CD4-positive, alpha-beta T cell treated with Interleukin-17A for 1 hour (primary cell): ENCODE results near the gene WDTC1.
"Not testable (repeated sequence)": the region's sequence is repeated elsewhere in the genome, so short reads cannot be mapped to it uniquely, and the experiment has no call there.

Experiments used
- DNase-seq: peaks from one replicate; pipeline ENCODE4 v3.0.0-alpha.2; 2020

WDTC1 gene

DNA sequence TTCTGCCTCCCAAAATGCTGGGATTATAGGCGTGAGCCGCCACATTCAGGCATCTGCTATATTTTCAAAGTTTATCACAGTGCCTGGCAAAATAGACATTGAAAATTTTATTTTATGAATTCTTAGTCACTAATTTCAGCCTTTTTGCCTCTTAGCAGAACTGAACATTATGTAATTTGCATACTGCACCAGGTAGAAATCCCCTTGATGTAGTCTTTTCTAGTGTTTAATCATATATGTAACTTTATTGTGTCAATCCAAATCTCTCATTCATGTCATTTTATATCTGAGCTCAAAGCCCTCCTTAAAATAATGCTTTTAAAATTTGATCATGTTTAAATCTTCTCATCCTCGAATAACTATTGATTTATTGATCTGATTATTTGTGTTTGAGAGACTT, 19.2 kb downstream of the WDTC1 start:
- DNase-seq, result no peak

DNA sequence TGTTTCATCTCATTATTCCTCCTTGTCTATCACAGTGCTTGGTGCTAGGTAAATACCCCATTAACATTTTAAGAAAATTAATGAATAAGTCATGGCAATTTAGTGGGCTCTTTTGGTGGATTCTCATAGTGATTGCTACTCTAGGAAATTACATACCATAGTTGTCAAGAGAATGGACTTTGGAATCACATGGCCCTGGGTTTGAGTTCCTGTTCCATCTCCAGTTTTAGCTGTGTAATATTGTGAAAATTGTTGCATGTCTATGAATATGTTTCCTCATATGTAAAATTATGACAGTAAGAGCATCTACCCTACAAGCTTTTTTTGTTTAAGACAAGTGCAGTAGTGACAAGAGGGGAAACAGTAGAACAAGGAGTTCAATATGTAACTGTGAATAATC, 20.7 kb downstream of the WDTC1 start:
- DNase-seq, result no peak

DNA sequence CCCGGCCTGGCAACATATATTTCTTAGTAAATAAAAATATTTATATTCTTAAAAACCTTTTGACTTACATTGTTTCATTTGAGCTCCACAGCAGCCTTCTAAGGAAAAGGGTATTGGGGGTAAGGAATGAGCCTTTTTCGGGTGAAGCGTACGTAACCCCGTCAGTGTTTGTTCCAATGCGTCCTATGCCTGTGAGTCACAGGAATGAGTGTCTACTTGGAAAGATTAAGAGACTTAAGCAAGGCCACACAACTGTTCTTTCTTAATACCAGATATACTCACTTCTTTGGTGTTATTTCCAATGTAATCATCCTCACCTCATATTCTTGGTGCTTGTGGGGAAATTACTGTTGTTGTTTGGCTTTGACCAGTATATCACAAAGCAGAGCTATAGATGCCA, 22.7 kb downstream of the WDTC1 start:
- DNase-seq, result no peak

DNA sequence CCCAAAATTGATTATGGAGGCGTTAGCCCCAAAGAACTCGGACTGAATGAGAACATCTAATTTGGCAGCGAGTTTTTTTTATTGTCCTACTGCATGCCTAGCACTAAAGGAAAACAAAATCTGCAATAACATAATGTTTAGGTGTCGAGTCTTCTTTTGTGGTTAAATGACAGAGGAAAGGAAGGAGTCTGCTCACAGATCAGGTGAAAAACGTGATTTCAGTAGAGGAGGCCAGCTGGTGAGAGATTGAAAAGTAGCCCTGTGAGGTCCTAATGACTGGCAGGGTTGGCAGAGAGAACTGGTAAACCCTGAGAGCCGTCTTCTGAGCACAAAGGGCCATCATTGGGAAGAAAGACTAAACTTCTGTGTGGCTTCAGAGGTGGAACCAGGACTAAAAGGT, 24.2 kb downstream of the WDTC1 start:
- no peak for DNase-seq

DNA sequence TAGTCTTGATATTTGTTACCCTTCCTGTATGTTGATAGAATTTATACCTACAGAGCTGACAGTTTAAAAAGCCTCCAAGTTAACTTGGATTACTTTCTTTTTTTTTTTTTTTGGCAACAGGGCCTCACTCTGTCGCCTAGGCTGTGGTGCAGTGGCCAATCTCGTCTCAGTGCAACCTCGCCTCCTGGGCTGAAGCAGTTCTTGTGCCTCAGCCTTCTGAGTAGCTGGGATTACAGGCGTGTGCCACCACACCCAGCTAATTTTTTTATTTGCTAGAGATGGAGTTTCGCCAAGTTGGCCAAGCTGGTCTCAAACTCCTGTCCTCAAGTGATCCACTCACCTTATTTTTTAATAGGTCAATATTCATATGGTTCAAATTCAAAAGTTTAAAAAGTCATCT, 32.7 kb downstream of the WDTC1 start:
- no peak for DNase-seq

DNA sequence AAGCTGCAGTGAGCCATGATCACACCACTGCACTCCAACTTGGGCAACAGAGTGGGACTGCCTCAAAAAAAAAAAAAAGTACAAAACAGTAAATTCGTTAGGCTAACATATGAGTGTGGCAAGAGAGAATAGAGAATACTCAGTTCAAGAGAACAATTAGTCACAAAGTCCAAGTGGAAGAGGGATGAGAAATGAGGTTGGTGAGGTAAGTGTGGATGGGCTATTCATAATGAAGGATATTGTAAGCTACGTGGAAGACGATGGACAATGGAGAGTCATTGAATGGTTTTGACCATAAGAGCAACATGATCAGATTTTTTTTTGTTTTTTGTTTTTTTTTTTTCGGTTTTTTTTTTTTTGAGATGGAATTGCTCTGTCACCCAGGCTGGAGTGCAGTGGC, 34.8 kb downstream of the WDTC1 start:
- no peak for DNase-seq

DNA sequence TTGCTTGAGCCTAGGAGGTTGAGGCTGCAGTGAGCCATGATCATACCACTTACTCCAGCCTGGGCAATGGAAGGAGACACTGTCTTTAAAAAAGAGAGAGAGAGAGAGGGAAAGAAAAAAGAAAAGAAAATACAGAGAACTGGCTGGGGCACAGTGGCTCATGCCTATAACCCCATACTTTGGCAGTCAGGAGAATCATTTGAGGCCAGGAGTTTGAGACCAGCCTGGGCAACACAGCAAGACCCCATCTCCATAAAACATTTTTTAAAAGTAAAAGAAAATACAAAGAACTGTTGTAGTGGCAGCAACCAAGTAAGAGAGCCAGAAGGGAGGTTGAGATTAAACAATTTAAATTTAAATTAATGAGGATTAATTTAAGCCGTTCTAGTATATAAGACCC, 39.8 kb downstream of the WDTC1 start:
- no peak for DNase-seq

DNA sequence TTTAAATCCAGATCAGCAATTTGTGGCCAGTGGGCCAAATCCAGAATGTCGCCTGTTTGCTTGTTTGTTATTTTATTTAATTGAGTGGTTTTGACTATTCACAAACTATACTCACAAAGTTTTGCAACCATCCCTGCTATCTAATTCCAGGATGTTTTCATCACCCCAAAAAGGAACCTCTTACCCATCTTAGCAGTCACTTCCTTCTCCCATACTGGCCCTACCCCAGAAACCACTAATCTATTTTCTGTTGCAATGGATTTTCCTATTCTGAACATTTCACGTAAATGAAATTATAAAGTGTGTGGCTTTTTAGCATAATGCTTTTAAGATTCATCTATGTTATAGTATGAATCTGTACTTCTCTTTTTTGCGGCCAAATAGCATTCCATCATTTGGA, 41.3 kb downstream of the WDTC1 start:
- no peak for DNase-seq

DNA sequence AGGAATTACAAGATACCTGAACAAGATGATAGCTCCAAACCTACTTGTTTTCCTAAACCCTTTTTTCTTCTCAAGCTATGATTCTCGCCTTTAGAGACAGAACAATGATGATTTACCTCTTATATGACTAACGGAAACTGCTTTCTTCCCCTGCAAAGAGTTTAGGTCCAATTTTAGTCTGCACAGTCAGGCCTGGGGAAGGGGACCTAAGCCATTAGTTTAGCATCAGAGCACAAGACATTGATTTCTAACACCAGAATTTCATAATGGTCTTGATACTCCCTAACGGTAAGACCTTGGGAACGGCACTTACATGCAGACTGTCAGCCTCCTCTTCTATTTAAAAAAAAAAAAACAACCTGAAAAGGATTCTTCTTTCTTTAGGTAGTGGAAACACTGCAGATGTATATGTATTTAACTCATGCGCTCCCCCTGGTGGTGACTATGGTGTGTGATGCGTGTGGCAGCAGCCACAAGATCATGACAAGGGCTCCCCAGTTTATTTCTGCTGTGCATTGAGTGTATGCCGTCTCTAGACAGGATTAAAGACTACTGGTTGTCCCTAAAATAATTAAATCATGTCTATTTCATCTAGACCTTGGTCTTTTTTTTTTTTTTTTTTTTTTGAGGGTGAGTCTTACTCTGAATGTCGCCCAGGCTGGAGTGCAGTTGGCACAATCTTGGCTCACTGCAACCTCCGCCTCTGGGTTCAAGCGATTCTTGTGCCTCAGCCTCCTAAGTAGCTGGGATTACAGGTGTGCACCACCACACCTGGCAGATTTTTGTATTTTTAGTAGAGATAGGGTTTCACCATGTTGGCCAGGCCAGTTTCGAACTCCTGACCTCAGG, 50.2 kb downstream of the WDTC1 start:
- peak; percentile 88 for DNase-seq

DNA sequence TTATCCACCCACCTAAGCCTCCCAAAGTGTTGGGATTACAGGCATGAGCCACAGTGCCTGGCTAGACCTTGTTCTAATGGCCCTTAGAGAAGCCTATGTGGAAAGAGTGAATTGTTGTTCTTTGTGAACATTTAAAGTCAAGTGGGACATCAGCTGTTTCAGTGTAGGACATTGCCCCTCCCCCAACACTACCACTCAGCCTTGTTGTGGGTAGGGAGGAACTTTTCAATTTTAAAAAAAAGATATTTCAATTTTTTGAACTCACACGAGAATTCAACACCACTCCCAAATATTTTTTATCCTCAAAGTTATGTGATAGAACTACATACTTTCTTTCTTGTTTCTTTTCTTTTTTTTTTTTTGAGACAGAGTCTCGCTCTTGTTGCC, 50.8 kb downstream of the WDTC1 start:
- DNase-seq, result no peak

DNA sequence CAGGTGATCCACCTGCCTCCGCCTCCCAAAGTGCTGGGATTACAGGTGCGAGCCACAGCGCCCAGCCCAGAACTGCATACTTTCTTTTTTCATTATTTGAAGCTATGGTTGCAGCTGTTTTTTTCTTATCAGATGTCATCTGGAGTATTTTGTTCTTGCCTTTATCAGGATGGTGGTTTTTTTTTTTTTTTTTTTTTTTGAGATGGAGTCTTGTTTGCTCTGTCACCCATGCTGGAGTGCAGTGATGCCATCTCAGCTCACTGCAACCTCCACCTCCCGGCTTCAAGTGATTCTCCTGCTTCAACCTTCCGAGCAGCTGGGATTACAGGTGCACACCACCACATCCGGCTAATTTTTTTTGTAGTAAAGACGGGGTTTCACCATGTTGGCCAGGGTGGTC, 51.4 kb downstream of the WDTC1 start:
- not testable (repeated sequence) for DNase-seq

DNA sequence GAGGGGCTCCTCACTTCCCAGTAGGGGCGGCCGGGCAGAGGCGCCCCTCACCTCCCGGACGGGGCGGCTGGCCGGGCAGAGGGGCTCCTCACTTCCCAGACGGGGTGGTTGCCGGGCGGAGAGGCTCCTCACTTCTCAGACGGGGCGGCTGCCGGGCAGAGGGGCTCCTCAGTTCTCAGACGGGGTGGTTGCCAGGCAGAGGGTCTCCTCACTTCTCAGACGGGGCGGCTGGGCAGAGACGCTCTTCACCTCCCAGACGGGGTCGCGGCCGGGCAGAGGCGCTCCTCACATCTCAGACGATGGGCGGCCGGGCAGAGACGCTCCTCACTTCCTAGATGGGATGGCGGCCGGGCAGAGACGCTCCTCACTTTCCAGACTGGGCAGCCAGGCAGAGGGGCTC, 54.7 kb downstream of the WDTC1 start:
- DNase-seq, result not testable (repeated sequence)

DNA sequence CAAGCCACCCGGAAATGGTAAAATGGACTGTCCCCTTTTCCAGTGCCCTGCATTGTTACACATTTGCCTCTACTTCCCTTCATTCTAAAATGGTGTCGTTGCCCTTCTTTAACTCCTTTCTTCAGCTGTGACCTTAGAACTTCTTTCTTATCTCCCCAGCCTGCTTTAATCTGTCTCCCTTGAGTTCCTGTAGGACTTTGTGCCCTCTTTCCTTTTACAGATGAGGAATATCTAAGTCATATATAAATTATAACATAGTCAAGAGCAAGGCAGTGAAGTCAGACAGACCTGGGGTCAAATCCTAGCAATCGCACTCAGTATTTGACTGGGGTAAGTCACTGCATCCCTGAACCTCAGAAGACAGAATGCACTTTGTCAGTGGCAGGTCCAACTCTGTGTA, 56.1 kb downstream of the WDTC1 start:
- no peak for DNase-seq

DNA sequence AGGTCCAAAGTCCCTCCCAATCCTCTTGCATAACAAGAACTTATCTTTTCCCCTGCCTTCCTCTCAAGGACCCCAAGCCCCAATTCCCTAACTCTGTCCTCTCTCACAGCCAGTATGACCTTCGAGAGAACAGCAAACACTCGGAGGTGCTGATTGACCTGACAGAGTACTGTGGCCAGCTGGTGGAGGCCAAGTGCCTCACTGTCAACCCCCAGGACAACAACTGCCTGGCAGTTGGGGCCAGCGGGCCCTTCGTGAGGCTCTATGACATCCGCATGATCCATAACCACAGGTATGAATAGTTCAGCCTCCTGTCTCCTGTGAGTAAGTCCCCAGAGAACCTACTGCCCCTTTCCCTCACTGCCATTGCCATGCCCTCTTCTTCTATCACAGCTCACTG, 57.7 kb downstream of the WDTC1 start:
- DNase-seq, result no peak

DNA sequence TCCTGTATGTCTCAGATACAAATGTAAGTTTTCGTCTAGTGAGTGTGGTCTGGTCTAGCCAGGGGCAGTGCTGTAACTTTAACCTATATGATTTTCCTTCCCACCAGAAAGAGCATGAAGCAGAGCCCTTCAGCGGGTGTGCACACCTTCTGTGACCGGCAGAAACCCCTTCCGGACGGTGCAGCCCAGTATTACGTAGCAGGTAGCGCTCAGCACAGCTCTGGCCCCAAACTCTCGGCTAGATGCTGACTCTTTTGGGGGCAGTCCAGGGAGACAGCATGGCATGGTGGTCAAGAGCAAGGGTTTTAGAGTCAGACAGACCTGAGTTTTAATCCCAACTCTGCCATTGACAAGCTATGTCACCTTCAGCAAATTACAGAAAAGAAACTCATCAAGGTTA, 59.5 kb downstream of the WDTC1 start:
- DNase-seq, result no peak

DNA sequence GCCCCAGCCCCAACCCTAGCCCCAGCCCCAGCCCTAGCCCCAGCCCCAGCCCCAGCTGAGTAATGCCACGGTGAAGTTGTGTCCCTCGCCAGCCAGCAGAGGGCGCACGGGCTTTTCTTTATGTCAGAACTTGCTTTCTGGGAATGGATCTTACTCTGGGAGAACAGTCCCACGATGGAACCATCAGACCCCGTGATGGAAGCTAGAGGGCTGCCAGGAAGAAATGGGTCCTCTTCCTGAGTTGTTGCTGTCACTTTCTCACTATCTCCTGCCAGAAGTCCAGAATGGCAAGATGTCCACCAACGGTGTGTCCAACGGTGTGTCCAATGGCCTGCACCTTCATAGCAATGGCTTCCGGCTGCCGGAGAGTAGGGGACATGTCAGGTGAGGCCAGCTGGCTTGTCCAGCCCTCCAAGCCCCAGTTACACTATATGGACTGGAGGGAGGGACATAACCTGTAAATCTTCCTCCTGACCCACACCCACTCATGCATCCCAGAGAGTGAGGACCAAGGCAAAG, 62.4 kb downstream of the WDTC1 start:
- peak; percentile 65 for DNase-seq

DNA sequence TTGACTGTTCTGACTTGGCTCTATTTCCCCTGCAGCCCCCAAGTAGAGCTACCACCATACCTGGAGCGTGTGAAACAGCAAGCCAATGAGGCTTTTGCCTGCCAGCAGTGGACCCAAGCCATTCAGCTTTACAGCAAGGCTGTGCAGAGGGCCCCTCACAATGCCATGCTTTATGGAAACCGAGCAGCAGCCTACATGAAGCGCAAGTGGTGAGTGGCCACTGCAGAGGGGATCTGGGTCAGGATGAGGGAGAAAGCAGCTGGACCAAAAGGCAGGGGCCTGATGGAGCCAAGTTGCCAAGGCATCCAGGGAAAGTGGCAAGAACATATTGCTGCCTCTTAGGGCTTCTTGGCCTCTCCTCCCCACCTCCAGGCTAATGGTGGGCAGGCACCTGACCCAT, 63.5 kb downstream of the WDTC1 start:
- no peak for DNase-seq

DNA sequence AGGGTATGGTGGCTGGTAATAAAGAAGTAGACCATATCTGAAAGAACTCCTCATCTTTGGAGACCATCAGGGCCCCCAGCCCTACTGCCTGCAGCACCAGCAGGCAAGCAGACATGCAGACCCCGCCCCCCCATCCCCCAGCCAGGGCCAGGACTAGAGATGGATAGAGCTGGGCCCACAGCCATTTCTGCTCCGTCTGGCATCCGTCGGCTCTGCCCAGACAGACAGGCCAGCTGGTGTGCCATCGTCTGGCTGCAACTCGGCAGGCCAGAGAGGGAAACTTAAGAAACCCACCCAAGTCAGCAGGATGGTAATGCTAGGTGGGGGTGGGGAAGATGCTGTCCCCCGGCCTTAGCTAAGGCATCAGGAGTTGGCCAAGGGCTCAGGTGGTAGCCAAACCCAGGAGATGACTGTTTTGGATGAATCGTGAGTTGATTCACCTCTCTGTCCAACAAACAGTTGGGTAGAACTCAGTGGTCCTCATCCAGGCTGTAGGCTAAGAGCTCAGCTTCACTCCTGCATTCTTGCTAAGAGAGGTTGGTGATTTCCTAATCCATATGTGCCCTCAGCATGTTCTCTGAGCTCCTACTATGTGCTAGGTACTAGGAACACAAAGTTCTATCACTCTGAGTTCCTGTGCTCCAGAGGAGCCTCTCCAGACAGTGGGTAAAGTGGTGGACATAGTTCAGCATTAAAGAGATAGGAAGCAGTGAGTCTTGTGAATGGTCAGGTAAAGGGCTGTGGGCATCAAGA, 64.4 kb downstream of the WDTC1 start:
- DNase-seq, result no peak

DNA sequence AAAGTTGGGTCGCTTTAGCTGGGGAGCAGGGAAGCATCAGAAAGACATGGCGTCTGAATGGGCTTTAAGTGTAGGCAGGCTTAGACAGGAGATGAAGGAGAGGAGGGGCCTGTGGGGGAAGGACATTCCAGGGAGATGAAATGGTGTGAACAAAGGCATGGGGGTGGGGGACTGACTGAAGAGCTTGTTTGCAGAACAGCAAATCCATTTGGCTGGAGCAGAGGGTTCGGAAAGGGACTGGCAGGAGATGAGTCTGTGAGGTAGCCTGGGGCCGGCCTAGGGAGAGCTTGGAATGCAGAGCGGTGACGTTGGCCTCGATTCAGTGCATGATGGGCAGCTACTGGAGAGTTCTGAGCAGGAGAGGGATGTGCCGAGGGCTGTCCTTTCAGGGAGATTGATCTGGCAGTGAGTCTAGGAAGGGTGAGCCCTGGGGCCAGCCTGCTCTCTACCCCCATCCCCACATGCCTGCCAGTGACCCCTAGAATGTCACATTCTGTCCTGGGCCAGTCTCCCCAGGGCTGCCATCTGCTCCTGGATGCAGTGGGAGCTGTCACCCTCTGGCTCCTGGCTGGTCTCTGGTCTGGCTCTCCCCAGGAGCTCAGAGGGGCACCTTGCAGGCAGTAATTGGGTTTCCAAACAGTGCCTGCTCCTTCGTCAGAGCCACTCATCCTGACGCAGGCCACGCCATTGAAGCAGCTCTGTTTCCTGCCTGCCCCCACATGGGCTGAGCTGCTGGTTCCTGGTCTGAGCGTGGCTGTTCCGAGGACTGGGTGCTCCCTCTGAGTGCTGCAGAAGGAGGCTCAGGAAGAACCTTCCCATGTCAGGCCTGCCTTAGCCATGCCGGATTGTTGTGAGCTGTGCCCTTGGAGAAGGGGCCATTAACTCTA, 65.2 kb downstream of the WDTC1 start:
- no peak for DNase-seq

DNA sequence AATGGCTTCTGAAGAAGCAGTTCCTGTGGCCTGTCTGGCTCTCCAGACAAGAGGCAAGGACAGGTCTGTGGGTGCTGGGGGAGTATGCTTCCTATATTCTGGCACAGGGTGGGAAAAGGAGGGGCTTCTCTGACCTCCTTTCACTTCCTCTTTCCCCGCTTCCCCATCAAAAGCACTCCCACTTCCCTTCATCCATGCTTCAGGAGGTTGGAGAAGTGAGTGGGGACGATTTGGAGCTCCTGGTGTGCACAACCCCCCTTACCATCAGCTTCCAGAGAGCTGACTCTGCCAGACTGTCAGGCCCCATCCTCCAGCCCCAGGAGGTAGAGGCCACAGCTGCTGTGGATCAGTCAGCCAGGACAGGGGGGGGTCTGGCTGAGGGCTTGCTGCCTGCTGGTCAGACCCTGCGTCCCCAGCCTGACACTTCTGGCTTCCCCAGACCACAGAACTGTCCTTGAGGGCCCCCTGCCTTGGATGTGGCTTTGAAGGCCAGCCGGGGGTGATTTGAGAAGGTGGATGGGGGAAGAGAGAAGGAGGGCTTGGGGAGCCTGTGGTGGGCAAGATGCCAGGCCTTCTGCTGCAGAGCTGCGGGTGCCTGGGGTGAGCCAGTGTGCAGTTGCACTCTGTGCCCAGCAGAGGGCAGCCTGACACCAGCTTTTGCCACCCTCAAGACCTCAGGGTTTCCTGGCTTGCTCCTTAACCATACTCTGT, 66.1 kb downstream of the WDTC1 start:
- peak; percentile 83 for DNase-seq

DNA sequence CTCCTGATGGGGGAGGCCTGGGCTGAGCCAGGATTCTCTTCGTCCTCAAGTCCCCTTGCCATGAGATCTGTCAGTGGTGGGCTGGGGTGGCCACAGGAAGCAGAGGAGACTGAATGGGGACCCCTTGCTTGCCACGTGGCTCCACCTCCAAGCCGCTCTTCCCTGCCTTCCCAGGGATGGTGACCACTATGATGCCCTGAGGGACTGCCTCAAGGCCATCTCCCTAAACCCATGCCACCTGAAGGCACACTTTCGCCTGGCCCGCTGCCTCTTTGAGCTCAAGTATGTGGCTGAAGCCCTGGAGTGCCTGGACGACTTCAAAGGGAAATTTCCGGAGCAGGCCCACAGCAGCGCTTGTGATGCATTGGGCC, 66.6 kb downstream of the WDTC1 start:
- DNase-seq, result no peak

DNA sequence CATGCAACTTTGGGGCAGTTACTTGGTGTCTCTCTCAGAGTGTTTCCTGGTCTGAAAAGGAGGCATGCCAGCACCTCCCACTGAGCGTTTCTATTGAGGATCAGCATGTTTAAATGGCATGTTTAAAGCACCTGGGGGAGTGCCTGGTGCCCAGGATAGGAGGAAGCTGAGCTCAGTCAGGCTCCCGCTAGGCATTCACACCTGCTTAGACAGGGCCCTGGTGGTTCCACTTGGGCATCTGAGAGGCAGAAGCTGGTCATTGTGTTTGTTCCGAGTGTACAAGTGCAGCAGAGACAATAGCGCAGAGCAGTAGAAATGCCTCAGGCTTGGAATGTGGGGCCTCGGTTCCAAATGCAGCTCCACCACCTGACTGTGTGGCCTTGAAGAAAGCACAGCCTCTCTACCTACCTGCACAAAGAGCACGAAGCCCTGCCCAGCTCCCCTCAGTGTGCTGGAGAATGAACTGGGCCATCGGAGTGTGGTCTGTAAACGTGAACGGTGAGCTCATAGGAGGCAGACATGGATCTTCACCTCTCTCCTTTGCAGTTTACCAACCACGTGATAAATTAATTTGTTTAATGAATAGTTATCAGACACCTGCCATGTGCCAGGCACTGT, 67.3 kb downstream of the WDTC1 start:
- no peak for DNase-seq
